ENCODE results near the gene SIK3.

SIK3 gene

DNA sequence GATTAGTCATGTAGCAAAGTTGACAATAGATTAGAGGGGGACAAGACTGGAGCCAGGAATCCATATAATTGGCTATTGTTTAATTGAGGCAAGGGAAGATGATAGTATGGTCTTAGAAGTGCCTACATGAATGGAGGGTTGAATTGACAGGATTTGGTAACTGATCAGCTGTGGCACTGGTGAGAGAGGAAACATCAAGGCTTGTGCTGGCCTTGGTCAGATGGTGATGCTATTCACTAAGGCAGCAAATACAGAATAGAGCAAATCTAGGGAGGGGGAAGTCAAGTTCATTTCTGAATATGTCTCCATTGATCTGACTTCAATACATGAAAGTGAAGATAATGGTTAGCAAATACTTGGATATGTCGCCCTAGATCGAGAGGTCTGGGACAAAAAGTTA is 206.5 kb downstream of the SIK3 start:
- Histone ChIP-seq H3K9me3 (no peaks in the 10 kb centered on the region), H3K4me3 (ENCODE audit: low read depth in 1 of 2, low read length in 1 of 2) (no peak overlapping the region), H3K36me3 (peaks cover 47% of the 10 kb centered on the region), H3K4me1 (ENCODE audit: control insufficient read depth in 1 of 2, insufficient read depth in 1 of 2, low read depth in 1 of 2, low read length in 1 of 2) (peaks cover 9 to 16% of the 10 kb centered on the region in 2 experiments), H3K27me3 (no peaks in the 10 kb centered on the region), H3K27ac (no peak overlapping the region)
- TF ChIP-seq, protein P1, sequence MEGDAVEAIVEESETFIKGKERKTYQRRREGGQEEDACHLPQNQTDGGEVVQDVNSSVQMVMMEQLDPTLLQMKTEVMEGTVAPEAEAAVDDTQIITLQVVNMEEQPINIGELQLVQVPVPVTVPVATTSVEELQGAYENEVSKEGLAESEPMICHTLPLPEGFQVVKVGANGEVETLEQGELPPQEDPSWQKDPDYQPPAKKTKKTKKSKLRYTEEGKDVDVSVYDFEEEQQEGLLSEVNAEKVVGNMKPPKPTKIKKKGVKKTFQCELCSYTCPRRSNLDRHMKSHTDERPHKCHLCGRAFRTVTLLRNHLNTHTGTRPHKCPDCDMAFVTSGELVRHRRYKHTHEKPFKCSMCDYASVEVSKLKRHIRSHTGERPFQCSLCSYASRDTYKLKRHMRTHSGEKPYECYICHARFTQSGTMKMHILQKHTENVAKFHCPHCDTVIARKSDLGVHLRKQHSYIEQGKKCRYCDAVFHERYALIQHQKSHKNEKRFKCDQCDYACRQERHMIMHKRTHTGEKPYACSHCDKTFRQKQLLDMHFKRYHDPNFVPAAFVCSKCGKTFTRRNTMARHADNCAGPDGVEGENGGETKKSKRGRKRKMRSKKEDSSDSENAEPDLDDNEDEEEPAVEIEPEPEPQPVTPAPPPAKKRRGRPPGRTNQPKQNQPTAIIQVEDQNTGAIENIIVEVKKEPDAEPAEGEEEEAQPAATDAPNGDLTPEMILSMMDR (IDR thresholded peaks at IDR 0.05), result no peak

GRCh38 chr11:116890607-116891006 is 207.6 kb downstream of the SIK3 start:
- Histone ChIP-seq H3K36me3 (peaks cover 36% of the 10 kb centered on the region), H3K4me1 (ENCODE audit: control insufficient read depth in 1 of 2, insufficient read depth in 1 of 2, low read depth in 1 of 2, low read length in 1 of 2) (peaks cover 9 to 16% of the 10 kb centered on the region in 2 experiments), H3K27ac (no peak overlapping the region), H3K9me3 (no peaks in the 10 kb centered on the region), H3K4me3 (ENCODE audit: low read depth in 1 of 2, low read length in 1 of 2) (no peak overlapping the region), H3K27me3 (no peaks in the 10 kb centered on the region)
- TF ChIP-seq, protein P1 (IDR thresholded peaks at IDR 0.05), result no peak

- H3K27ac ChIP-seq, result no peak overlapping the region
- no peak overlapping the region for H3K4me3 ChIP-seq (ENCODE audit: low read depth in 1 of 2, low read length in 1 of 2)
- no peaks in the 10 kb centered on the region for H3K9me3 ChIP-seq
- H3K27me3 ChIP-seq, result no peaks in the 10 kb centered on the region
- H3K36me3 ChIP-seq, result peaks cover 36% of the 10 kb centered on the region
- TF ChIP-seq, protein P1 (IDR thresholded peaks at IDR 0.05), result no peak
- H3K4me1 ChIP-seq (ENCODE audit: control insufficient read depth in 1 of 2, insufficient read depth in 1 of 2, low read depth in 1 of 2, low read length in 1 of 2), result peaks cover 7 to 12% of the 10 kb centered on the region in 2 experiments
These were observed 208.0 kb downstream of the SIK3 start for GRCh38 chr11:116890193-116890592.

GRCh38 chr11:116888884-116889549 is 209.2 kb downstream of the SIK3 start:
- Histone ChIP-seq H3K27ac (peak overlapping the region; percentile 36), H3K9me3 (no peaks in the 10 kb centered on the region), H3K4me3 (ENCODE audit: low read depth in 1 of 2, low read length in 1 of 2) (no peak overlapping the region), H3K4me1 (ENCODE audit: control insufficient read depth in 1 of 2, insufficient read depth in 1 of 2, low read depth in 1 of 2, low read length in 1 of 2) (peaks cover 5 to 8% of the 10 kb centered on the region in 2 experiments), H3K27me3 (no peaks in the 10 kb centered on the region), H3K36me3 (peaks cover 29% of the 10 kb centered on the region)
- TF ChIP-seq, protein P1 (IDR thresholded peaks at IDR 0.05), result no peak

- H3K9me3 ChIP-seq, result no peaks in the 10 kb centered on the region
- H3K4me1 ChIP-seq (ENCODE audit: control insufficient read depth in 1 of 2, insufficient read depth in 1 of 2, low read depth in 1 of 2, low read length in 1 of 2), result peaks cover 5 to 8% of the 10 kb centered on the region in 2 experiments
- TF ChIP-seq, protein P1 (IDR thresholded peaks at IDR 0.05), result no peak
- no peaks in the 10 kb centered on the region for H3K27me3 ChIP-seq
- H3K4me3 ChIP-seq (ENCODE audit: low read depth in 1 of 2, low read length in 1 of 2), result no peak overlapping the region
- H3K27ac ChIP-seq, result no peak overlapping the region
- H3K36me3 ChIP-seq, result peaks cover 19% of the 10 kb centered on the region
These were observed 210.2 kb downstream of the SIK3 start for GRCh38 chr11:116888024-116888423.
